Keratinocyte (primary cell): ENCODE data around the gene ENTPD6. TPM values are rescaled to one million over a fixed set of nuclear protein-coding genes. Genes with fewer than 3 reads are reported as not detected.
A peak's percentile ranks its signal among the peaks of the same experiment; 100 is the strongest.

Experiments used
- DNase-seq: peaks from one replicate; pipeline ENCODE4 v3.0.0-alpha.2; 2011; ENCODE audit warnings: low read depth, missing footprints, low spot score
- FAIRE-seq: peaks from 2 replicates; lab custom pipeline; 2011; peaks lifted over from hg19 to GRCh38; lab: Jason Lieb, UNC
- H2AFZ ChIP-seq: 2 replicates; pipeline ENCODE4 v1.6.0; 2012; ENCODE audit warnings: low read length, control low read depth, inconsistent platforms; ENCODE audit not compliant: control insufficient read depth
- H3K27ac ChIP-seq: 2 replicates; pipeline ENCODE4 v1.5.1; 2011; ENCODE audit warnings: low read length; ENCODE audit not compliant: control insufficient read depth, insufficient read depth
- H3K27me3 ChIP-seq: 3 replicates; pipeline ENCODE4 v1.6.0; 2011; ENCODE audit warnings: low read length; ENCODE audit not compliant: control insufficient read depth, insufficient read depth; ENCODE audit errors: extremely low read depth
- H3K36me3 ChIP-seq, 2 experiments: 2 replicates in 1 of 2; 3 replicates in 1 of 2; pipeline ENCODE4 v1.5.1; 2011; ENCODE audit warnings: low read length in 2 of 2, mild to moderate bottlenecking in 1 of 2; ENCODE audit not compliant: control insufficient read depth in 2 of 2, insufficient read depth in 2 of 2; ENCODE audit errors: extremely low read depth in 1 of 2
- H3K4me1 ChIP-seq: 3 replicates; pipeline ENCODE4 v1.5.1; 2011; ENCODE audit warnings: low read length; ENCODE audit not compliant: control insufficient read depth, insufficient read depth; ENCODE audit errors: extremely low read depth
- H3K4me2 ChIP-seq: 3 replicates; pipeline ENCODE4 v1.6.0; 2011; ENCODE audit warnings: low read depth, low read length; ENCODE audit not compliant: control insufficient read depth, insufficient read depth; ENCODE audit errors: extremely low read depth
- H3K4me3 ChIP-seq, 3 experiments: fragments of 200-600 bp in 1 of 3; sonication (generic) in 1 of 3; 2 replicates in 2 of 3; 3 replicates in 1 of 3; pipeline ENCODE4 v1.5.1; 2011 to 2016; ENCODE audit warnings: low read length in 3 of 3, mild to moderate bottlenecking in 3 of 3, control low read depth in 2 of 3, inconsistent platforms in 1 of 3, low read depth in 1 of 3, mixed read lengths in 1 of 3, mixed run types in 1 of 3, moderate library complexity in 1 of 3; ENCODE audit not compliant: control insufficient read depth in 2 of 3, insufficient read depth in 2 of 3; ENCODE audit errors: extremely low read depth in 1 of 3
- H3K79me2 ChIP-seq: 2 replicates; pipeline ENCODE4 v1.6.0; 2012; ENCODE audit warnings: low read length; ENCODE audit not compliant: control insufficient read depth, insufficient read depth
- H3K9ac ChIP-seq: 3 replicates; pipeline ENCODE4 v1.6.0; 2011; ENCODE audit warnings: low read length; ENCODE audit not compliant: control insufficient read depth, insufficient read depth; ENCODE audit errors: extremely low read depth
- H3K9me1 ChIP-seq: 3 replicates; pipeline ENCODE4 v1.6.0; 2011; ENCODE audit warnings: low read length; ENCODE audit not compliant: control insufficient read depth, insufficient read depth; ENCODE audit errors: extremely low read depth
- H3K9me3 ChIP-seq: 2 replicates; pipeline ENCODE4 v1.5.1; 2012; ENCODE audit warnings: low read depth, low read length; ENCODE audit not compliant: control insufficient read depth
- H4K20me1 ChIP-seq: 3 replicates; pipeline ENCODE4 v1.6.0; 2011; ENCODE audit warnings: low read length; ENCODE audit not compliant: control insufficient read depth, insufficient read depth; ENCODE audit errors: extremely low read depth
- CTCF ChIP-seq, 3 experiments: IDR thresholded peaks in 1 of 3; conservative IDR thresholded peaks in 1 of 3; optimal IDR thresholded peaks in 1 of 3; 2 replicates in 2 of 3; 3 replicates in 1 of 3; pipeline versions ENCODE3 to v1.5.1; 2011; ENCODE audit warnings: low read length in 3 of 3, mild to moderate bottlenecking in 3 of 3, moderate library complexity in 2 of 3, control low read depth in 1 of 3, inconsistent platforms in 1 of 3; ENCODE audit not compliant: insufficient read depth in 2 of 3; ENCODE audit errors: extremely low read depth in 1 of 3
- EZH2 ChIP-seq: IDR thresholded peaks from one replicate; pipeline ENCODE4 v1.6.1; 2012; ENCODE audit warnings: inconsistent platforms, mild to moderate bottlenecking, low read length, moderate library complexity
- dilution Hi-C: fragments of 300-500 bp; cut with MboI; formaldehyde crosslinking; loops from one replicate; pipeline ENCODE4 v1.7.0; 2020; ENCODE audit warnings: low sequenced_read_pairs; ENCODE audit not compliant: extremely low pct_ligation_motif_present
- polyA plus RNA-seq, 5 experiments: library from polyadenylated mRNA; depleted of rRNA in 3 of 5; stranded (reverse) in 3 of 5; stranded (forward) in 1 of 5; unstranded in 1 of 5; fragments of >200 nt; gene quantifications; 1 replicate in 1 of 5; 2 replicates in 3 of 5; 3 replicates in 1 of 5; pipeline versions ENCODE4 v1.2.1 to v1.2.3, GENCODE V29; 2011 to 2012; ENCODE audit warnings: missing spikeins in 2 of 5, low read depth in 1 of 5, low replicate concordance in 1 of 5

ENTPD6 gene
- polyA plus RNA-seq, 1 donor (not counting 4 experiments of a cell fraction or from before 2014, with no cell fraction given), result 57.8 TPM

GRCh38 chr20:25227317-25227831 is 31.9 kb downstream of the ENTPD6 start:
- H2AFZ ChIP-seq, result no peak overlapping the region
- H3K79me2 ChIP-seq, result no peaks in the 10 kb centered on the region
- H3K9me3 ChIP-seq, result no peaks in the 10 kb centered on the region
- dilution Hi-C loops, result no loop called here
- H3K9ac ChIP-seq, result peak overlapping the region; percentile 8
- peaks cover 32% of the 10 kb centered on the region for H3K4me1 ChIP-seq
- H4K20me1 ChIP-seq, result no peaks in the 10 kb centered on the region
- DNase-seq, result no peak
- H3K4me2 ChIP-seq, result peak overlapping the region; percentile 40
- peak; percentile 69 for FAIRE-seq
- peaks cover 11 to 13% of the 10 kb centered on the region in 2 experiments for H3K36me3 ChIP-seq
- peak overlapping the region; percentile 49 for H3K27ac ChIP-seq
- no peaks in the 10 kb centered on the region for H3K9me1 ChIP-seq
- no peak overlapping the region for H3K4me3 ChIP-seq
- TF ChIP-seq CTCF (optimal IDR thresholded peaks at IDR 0.05 in 1 of 3, IDR thresholded peaks at IDR 0.05 in 1 of 3, conservative IDR thresholded peaks at IDR 0.05 in 1 of 3; ENCODE audit: extremely low read depth in 1 of 3, insufficient read depth in 2 of 3, low read length in 3 of 3) (no peak), EZH2 (no peak)
- no peaks in the 10 kb centered on the region for H3K27me3 ChIP-seq

- H3K4me3 ChIP-seq, result no peak overlapping the region
- no peak overlapping the region for H2AFZ ChIP-seq
- H3K27me3 ChIP-seq, result no peaks in the 10 kb centered on the region
- H3K79me2 ChIP-seq, result no peaks in the 10 kb centered on the region
- DNase-seq, result no peak
- no peaks in the 10 kb centered on the region for H4K20me1 ChIP-seq
- dilution Hi-C loops, result no loop called here
- peaks cover 8 to 9% of the 10 kb centered on the region in 2 experiments for H3K36me3 ChIP-seq
- H3K9me1 ChIP-seq, result no peaks in the 10 kb centered on the region
- H3K9me3 ChIP-seq, result no peaks in the 10 kb centered on the region
- no peak for TF ChIP-seq CTCF (optimal IDR thresholded peaks at IDR 0.05 in 1 of 3, IDR thresholded peaks at IDR 0.05 in 1 of 3, conservative IDR thresholded peaks at IDR 0.05 in 1 of 3; ENCODE audit: extremely low read depth in 1 of 3, insufficient read depth in 2 of 3, low read length in 3 of 3)
- TF ChIP-seq EZH2, result no peak
- H3K9ac ChIP-seq, result no peak overlapping the region
- no peak overlapping the region for H3K4me2 ChIP-seq
- peaks cover 32% of the 10 kb centered on the region for H3K4me1 ChIP-seq
- no peak for FAIRE-seq
- H3K27ac ChIP-seq, result no peak overlapping the region
These were observed 34.1 kb downstream of the ENTPD6 start for GRCh38 chr20:25229486-25230165.
